HL-60 (cell line): ENCODE data around the gene ITIH5.
"Not testable (repeated sequence)": the region's sequence is repeated elsewhere in the genome, so short reads cannot be mapped to it uniquely, and the experiment has no call there.

Experiments
- DNase-seq, 2 experiments: peaks; one replicate each; pipeline ENCODE4 v3.0.0-alpha.2; 2010 to 2020; ENCODE audit warnings: low read depth in 1 of 2, low spot score in 1 of 2
- H3K27ac ChIP-seq: fragments of 250-450 bp; sonication (Bioruptor Pico); replicated peaks from 2 replicates; pipeline ENCODE4 v1.5.1; 2020; ENCODE audit warnings: mild to moderate bottlenecking, moderate library complexity
- H3K27me3 ChIP-seq: fragments of 250-450 bp; sonication (Bioruptor Pico); 2 replicates; pipeline ENCODE4 v1.5.1; 2021; ENCODE audit warnings: mild to moderate bottlenecking, moderate library complexity; ENCODE audit not compliant: insufficient read depth, poor library complexity, severe bottlenecking
- H3K4me3 ChIP-seq: replicated peaks from 2 replicates; pipeline ENCODE4 v1.5.1; 2011; ENCODE audit warnings: mild to moderate bottlenecking, control low read depth, low read length; ENCODE audit not compliant: insufficient read depth
- CTCF ChIP-seq: IDR thresholded peaks from one replicate; pipeline ENCODE4 v1.5.1; 2011; ENCODE audit warnings: low read length, control low read depth, inconsistent platforms; ENCODE audit not compliant: insufficient read depth
- GABPA ChIP-seq: IDR thresholded peaks from 2 replicates; pipeline ENCODE4 v1.6.1; 2012; ENCODE audit warnings: low read depth
- POLR2AphosphoS5 ChIP-seq: IDR thresholded peaks from 2 replicates; pipeline ENCODE4 v1.6.1; 2012; ENCODE audit warnings: low read depth
- REST ChIP-seq: IDR thresholded peaks from 2 replicates; pipeline ENCODE4 v1.6.1; 2012; ENCODE audit warnings: low read depth; ENCODE audit not compliant: insufficient replicate concordance
- SPI1 ChIP-seq: IDR thresholded peaks from 2 replicates; pipeline ENCODE4 v1.6.1; 2012; ENCODE audit warnings: low read depth, mild to moderate bottlenecking, borderline replicate concordance

ITIH5 gene

GRCh38 chr10:7659560-7659959 is 7.2 kb downstream of the ITIH5 start:
- TF ChIP-seq GABPA (no peak), POLR2AphosphoS5 (no peak), CTCF (no peak), SPI1 (no peak), REST (no peak)
- Histone ChIP-seq H3K27me3 (no peaks in the 10 kb centered on the region), H3K27ac (no peak overlapping the region), H3K4me3 (no peak overlapping the region)
- DNase-seq: no peak

GRCh38 chr10:7657552-7657951 is 9.2 kb downstream of the ITIH5 start:
- Histone ChIP-seq H3K27me3 (no peaks in the 10 kb centered on the region), H3K4me3 (no peak overlapping the region), H3K27ac (no peak overlapping the region)
- DNase-seq: no peak
- no peak for TF ChIP-seq CTCF
- TF ChIP-seq REST: no peak
- no peak for TF ChIP-seq GABPA
- TF ChIP-seq POLR2AphosphoS5: no peak
- no peak for TF ChIP-seq SPI1

GRCh38 chr10:7657079-7657478 is 9.7 kb downstream of the ITIH5 start:
- H3K4me3 ChIP-seq, H3K27me3 ChIP-seq, H3K27ac ChIP-seq, DNase-seq: not testable (repeated sequence)

- Histone ChIP-seq H3K27ac (no peak overlapping the region), H3K27me3 (no peaks in the 10 kb centered on the region), H3K4me3 (no peak overlapping the region)
- TF ChIP-seq CTCF: no peak
- TF ChIP-seq GABPA: no peak
- TF ChIP-seq REST: no peak
- TF ChIP-seq POLR2AphosphoS5: no peak
- TF ChIP-seq SPI1: no peak
- DNase-seq: no peak
Measured at GRCh38 chr10:7651853-7652470, 14.8 kb downstream of the ITIH5 start.
